Prostate gland (tissue), 2 donors: ENCODE data around the gene TFF3. TPM values are rescaled to one million over a fixed set of nuclear protein-coding genes. Genes with fewer than 3 reads are reported as not detected.

ENCODE experiments used
- DNase-seq: peaks from one replicate; pipeline ENCODE4 v3.0.0-alpha.2; 2019; ENCODE audit warnings: low spot score
- H3K27ac ChIP-seq, 2 donors: fragments of 200-600 bp; sonication (generic); 2 replicates each; pipeline ENCODE4 v1.5.1; 2017 to 2019
- H3K27me3 ChIP-seq: fragments of 200-600 bp; sonication (generic); replicated peaks from 2 replicates; pipeline ENCODE4 v1.5.1; 2019; ENCODE audit not compliant: insufficient read depth
- H3K36me3 ChIP-seq, 2 donors: fragments of 200-600 bp; sonication (generic); 1 replicate in 1 of 2; 2 replicates in 1 of 2; pipeline versions ENCODE4 v1.5.1 to v1.8.1; 2017 to 2019
- H3K4me1 ChIP-seq: fragments of 200-600 bp; sonication (generic); replicated peaks from 2 replicates; pipeline ENCODE4 v1.5.1; 2019
- H3K4me3 ChIP-seq, 2 donors: fragments of 200-600 bp; sonication (generic); 2 replicates each; pipeline ENCODE4 v1.5.1; 2017 to 2019
- H3K9me3 ChIP-seq: fragments of 200-600 bp; sonication (generic); 2 replicates; pipeline ENCODE4 v1.5.1; 2017
- CTCF ChIP-seq, 4 experiments: fragments of 200-600 bp in 2 of 4; fragments of 450-650 bp in 2 of 4; sonication (generic) in 2 of 4; IDR thresholded peaks; 1 replicate in 3 of 4; 2 replicates in 1 of 4; pipeline ENCODE4 v1.5.1; 2016 to 2019; ENCODE audit warnings: antibody characterized with exemption in 4 of 4, mild to moderate bottlenecking in 2 of 4, moderate library complexity in 2 of 4
- POLR2A ChIP-seq: fragments of 450-650 bp; IDR thresholded peaks from one replicate; pipeline ENCODE4 v1.6.1; 2016; ENCODE audit warnings: antibody characterized with exemption, mild to moderate bottlenecking
- POLR2AphosphoS5 ChIP-seq: sonication (generic); formaldehyde crosslinking; IDR thresholded peaks from one replicate; pipeline ENCODE4 v1.6.1; 2017; ENCODE audit warnings: antibody characterized with exemption
- WGBS: methylation state at CpG from one replicate; pipeline ENCODE4 v1.1.5; 2018; 5-methylcytosine and 5-hydroxymethylcytosine counted together
- intact Hi-C: fragments of 100-400 bp; cut with DNase I; formaldehyde crosslinking; loops from one replicate; pipeline ENCODE4 v1.14.2; 2022
- total RNA-seq, 2 donors: library from RNA; depleted of rRNA; stranded (reverse); fragments of >200 nt; gene quantifications; one replicate each; pipeline ENCODE4 v1.1.0, GENCODE V29; 2016

The TFF3 gene
- total RNA-seq, 2 donors from 2014 or later = 30.6 to 49.8 TPM

GRCh38 chr21:42306366-42307035, 8.7 kb downstream of the TFF3 start:
- H3K27ac ChIP-seq = no peak overlapping the region
- no peak overlapping the region for H3K4me3 ChIP-seq
- no peaks in the 10 kb centered on the region for H3K9me3 ChIP-seq
- no peaks in the 10 kb centered on the region for H3K36me3 ChIP-seq
- TF ChIP-seq POLR2A (no peak), CTCF (IDR thresholded peaks at IDR 0.05) (no peak), POLR2AphosphoS5 (no peak)
- no peaks in the 10 kb centered on the region for H3K27me3 ChIP-seq
- H3K4me1 ChIP-seq = no peaks in the 10 kb centered on the region
- no peak for DNase-seq
- 78% methylated on average over 17 of the region's 17 CpGs for WGBS
- intact Hi-C loops = no loop called here

GRCh38 chr21:42305707-42306147, 9.5 kb downstream of the TFF3 start:
- H3K4me1 ChIP-seq = no peaks in the 10 kb centered on the region
- intact Hi-C loops = no loop called here
- H3K36me3 ChIP-seq = no peaks in the 10 kb centered on the region
- no peaks in the 10 kb centered on the region for H3K27me3 ChIP-seq
- TF ChIP-seq POLR2A (no peak), POLR2AphosphoS5 (no peak), CTCF (IDR thresholded peaks at IDR 0.05) (no peak)
- H3K27ac ChIP-seq = no peak overlapping the region
- 95% methylated on average over 33 of the region's 33 CpGs for WGBS
- no peaks in the 10 kb centered on the region for H3K9me3 ChIP-seq
- H3K4me3 ChIP-seq = no peak overlapping the region
- DNase-seq = no peak

DNA sequence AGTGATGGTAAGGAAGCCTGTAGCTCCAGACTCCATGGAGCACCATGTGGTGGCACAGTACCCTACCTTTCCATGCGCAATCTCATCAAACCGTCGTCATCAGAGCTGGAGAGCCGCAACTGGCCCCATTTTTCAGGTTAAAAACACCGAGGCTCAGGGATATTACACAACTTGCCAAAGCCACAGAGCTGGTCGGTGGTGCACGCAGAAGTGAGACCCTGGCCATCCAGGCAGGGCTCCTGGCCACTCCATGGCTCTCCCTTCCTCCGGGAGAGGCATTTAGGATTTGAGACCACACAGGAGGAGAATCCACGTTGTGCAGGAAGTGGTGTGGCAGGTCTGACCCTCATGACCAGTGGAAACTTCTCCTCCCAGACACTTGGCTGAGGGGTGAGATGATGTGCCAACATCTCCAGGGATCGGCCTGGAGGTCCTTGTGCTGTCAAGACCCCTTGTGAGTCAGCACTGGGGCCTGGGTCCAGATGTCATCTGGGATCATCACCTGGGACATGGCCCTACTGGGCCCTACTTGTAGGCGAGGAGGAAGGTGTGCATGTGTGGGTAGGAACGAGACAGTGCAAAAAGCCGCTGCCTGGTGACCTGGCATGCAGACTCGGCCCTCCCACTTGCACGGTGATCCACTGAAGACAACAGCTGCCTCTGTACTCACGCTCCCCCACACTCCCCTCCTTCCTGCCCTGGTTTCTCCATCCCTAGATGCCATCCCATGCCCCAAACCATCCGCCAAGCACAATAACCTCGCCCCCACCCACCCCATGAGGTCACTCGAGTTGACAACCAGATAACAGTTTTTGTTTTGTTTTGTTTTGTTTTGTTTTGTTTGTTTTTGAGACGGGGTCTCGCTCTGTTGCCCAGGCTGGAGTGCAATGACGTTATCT, 10.4 kb downstream of the TFF3 start:
- Histone ChIP-seq H3K9me3 (no peaks in the 10 kb centered on the region), H3K4me1 (no peaks in the 10 kb centered on the region), H3K36me3 (no peaks in the 10 kb centered on the region), H3K4me3 (no peak overlapping the region), H3K27ac (no peak overlapping the region), H3K27me3 (no peaks in the 10 kb centered on the region)
- DNase-seq = no peak
- intact Hi-C loops = no loop called here
- WGBS = 85% methylated on average over 21 of the region's 22 CpGs
- TF ChIP-seq POLR2A (no peak), CTCF (IDR thresholded peaks at IDR 0.05) (no peak), POLR2AphosphoS5 (no peak)

DNA sequence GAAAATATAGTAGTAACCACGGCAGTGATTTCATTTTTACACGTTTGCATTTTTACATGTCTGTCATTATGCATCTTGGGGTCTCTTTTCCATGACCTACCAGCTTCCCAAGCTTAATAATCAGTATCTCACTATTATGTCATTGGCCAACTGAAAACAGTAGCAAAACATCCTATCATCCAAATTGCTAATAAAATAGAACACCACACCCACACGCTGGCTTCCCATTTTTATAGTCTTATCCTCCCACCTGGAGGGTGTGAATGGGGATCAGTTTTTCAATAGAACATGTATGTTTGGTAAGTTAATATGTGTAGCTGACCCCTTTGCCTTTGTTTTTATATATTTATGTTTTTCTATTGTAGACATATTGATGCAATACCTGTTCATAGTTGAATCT, 11.8 kb downstream of the TFF3 start:
- no peak overlapping the region for H3K27ac ChIP-seq
- DNase-seq = no peak
- WGBS = 59% methylated on average over 3 of the region's 3 CpGs

More for the DNA sequence above, 11.8 kb downstream of the TFF3 start:
- Histone ChIP-seq H3K4me1 (no peaks in the 10 kb centered on the region), H3K27me3 (no peaks in the 10 kb centered on the region), H3K36me3 (no peaks in the 10 kb centered on the region), H3K4me3 (no peak overlapping the region), H3K9me3 (no peaks in the 10 kb centered on the region)
- intact Hi-C loops = no loop called here
- TF ChIP-seq POLR2A (no peak), POLR2AphosphoS5 (no peak), CTCF (IDR thresholded peaks at IDR 0.05) (no peak)
